Stomach (tissue), 9 donors: ENCODE results near the gene PNLIP. TPM values are rescaled to one million over a fixed set of nuclear protein-coding genes. Genes with fewer than 3 reads are reported as not detected.

Source experiments
- DNase-seq, 2 donors: peaks; one replicate each; pipeline versions ENCODE4 v3.0.0 to v3.0.0-alpha.2; 2013 to 2019
- H3K27ac ChIP-seq, 5 donors: fragments of 200-600 bp in 4 of 5; sonication (generic) in 4 of 5; one replicate each; pipeline ENCODE4 v1.5.1; 2013 to 2019; ENCODE audit warnings: mild to moderate bottlenecking in 1 of 5, moderate library complexity in 1 of 5
- H3K27me3 ChIP-seq, 3 donors: fragments of 200-600 bp; sonication (generic); one replicate each; pipeline ENCODE4 v1.5.1; 2017 to 2019; ENCODE audit warnings: mixed run types in 1 of 3
- H3K36me3 ChIP-seq, 4 donors: fragments of 200-600 bp; sonication (generic); 1 replicate in 3 of 4; 2 replicates in 1 of 4; pipeline ENCODE4 v1.5.1; 2016 to 2019
- H3K4me1 ChIP-seq, 4 donors: fragments of 200-600 bp; sonication (generic); one replicate each; pipeline ENCODE4 v1.5.1; 2016 to 2019
- H3K4me3 ChIP-seq, 4 donors: fragments of 200-600 bp; sonication (generic) in 3 of 4; one replicate each; pipeline ENCODE4 v1.5.1; 2016 to 2019; ENCODE audit warnings: mild to moderate bottlenecking in 1 of 4
- H3K9me3 ChIP-seq, 4 donors: fragments of 200-600 bp; sonication (generic); one replicate each; pipeline ENCODE4 v1.5.1; 2016 to 2019
- EP300 ChIP-seq: sonication (generic); formaldehyde crosslinking; IDR thresholded peaks from one replicate; pipeline ENCODE4 v1.6.1; 2017; ENCODE audit warnings: antibody characterized with exemption
- POLR2A ChIP-seq, 4 donors: fragments of 450-650 bp; IDR thresholded peaks; one replicate each; pipeline ENCODE4 v1.6.1; 2016; ENCODE audit warnings: antibody characterized with exemption in 4 of 4, control low read depth in 2 of 4, mild to moderate bottlenecking in 1 of 4, moderate library complexity in 1 of 4
- POLR2AphosphoS5 ChIP-seq, 3 donors: sonication (generic); formaldehyde crosslinking; IDR thresholded peaks; one replicate each; pipeline ENCODE4 v1.6.1; 2016; ENCODE audit warnings: antibody characterized with exemption in 3 of 3
- WGBS, 5 donors: extraction: QIAGEN DNeasy Blood & Tissue Kit in 3 of 5; methylation state at CpG; one replicate each; pipeline versions ENCODE4 v1.1.5 to v1.1.7; 2013 to 2018; 5-methylcytosine and 5-hydroxymethylcytosine counted together
- intact Hi-C: fragments of 100-400 bp; cut with DNase I; formaldehyde crosslinking; loops from one replicate; pipeline ENCODE4 v1.15.1; 2023; ENCODE audit warnings: low total_unique reads
- polyA plus RNA-seq, 3 donors: library from polyadenylated mRNA; stranded (reverse); fragments of 200-250 nt; gene quantifications; one replicate each; pipeline ENCODE4 v1.2.3, GENCODE V29; 2013
- total RNA-seq, 5 donors: library from RNA; depleted of rRNA; stranded (reverse); fragments of >200 nt; gene quantifications; one replicate each; pipeline versions ENCODE4 v1.1.0 to v1.2.3, GENCODE V29; 2014 to 2016
- TF ChIP-seq, protein P1 (sequence below), 7 experiments: fragments of 450-650 bp in 4 of 7; fragments of 200-600 bp in 3 of 7; sonication (generic) in 3 of 7; IDR thresholded peaks; one replicate each; pipeline ENCODE4 v1.5.1; 2016 to 2019; ENCODE audit warnings: antibody characterized with exemption in 7 of 7, control low read depth in 2 of 7, mild to moderate bottlenecking in 1 of 7
- donor health status: healthy with polysubstance abuse.
- donor health status: Bipolar disorder and iron deficiency.
- donor health status: healthy.

The PNLIP gene
- total and polyA plus RNA-seq, 8 donors, result 1.0 to 6.7 (median 1.1) TPM; not detected in 5

- Histone ChIP-seq H3K4me1 (no peaks in the 10 kb centered on the region), H3K27ac (no peak overlapping the region), H3K36me3 (no peaks in the 10 kb centered on the region), H3K27me3 (peaks cover 0 to 6% (median 0%) of the 10 kb centered on the region in 3 donors), H3K4me3 (no peak overlapping the region), H3K9me3 (no peaks in the 10 kb centered on the region)
- WGBS, 5 donors, result 42 to 51% (median 49%) methylated on average over 5 of the region's 5 CpGs
- DNase-seq, result no peak
- TF ChIP-seq, protein P1, sequence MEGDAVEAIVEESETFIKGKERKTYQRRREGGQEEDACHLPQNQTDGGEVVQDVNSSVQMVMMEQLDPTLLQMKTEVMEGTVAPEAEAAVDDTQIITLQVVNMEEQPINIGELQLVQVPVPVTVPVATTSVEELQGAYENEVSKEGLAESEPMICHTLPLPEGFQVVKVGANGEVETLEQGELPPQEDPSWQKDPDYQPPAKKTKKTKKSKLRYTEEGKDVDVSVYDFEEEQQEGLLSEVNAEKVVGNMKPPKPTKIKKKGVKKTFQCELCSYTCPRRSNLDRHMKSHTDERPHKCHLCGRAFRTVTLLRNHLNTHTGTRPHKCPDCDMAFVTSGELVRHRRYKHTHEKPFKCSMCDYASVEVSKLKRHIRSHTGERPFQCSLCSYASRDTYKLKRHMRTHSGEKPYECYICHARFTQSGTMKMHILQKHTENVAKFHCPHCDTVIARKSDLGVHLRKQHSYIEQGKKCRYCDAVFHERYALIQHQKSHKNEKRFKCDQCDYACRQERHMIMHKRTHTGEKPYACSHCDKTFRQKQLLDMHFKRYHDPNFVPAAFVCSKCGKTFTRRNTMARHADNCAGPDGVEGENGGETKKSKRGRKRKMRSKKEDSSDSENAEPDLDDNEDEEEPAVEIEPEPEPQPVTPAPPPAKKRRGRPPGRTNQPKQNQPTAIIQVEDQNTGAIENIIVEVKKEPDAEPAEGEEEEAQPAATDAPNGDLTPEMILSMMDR (IDR thresholded peaks at IDR 0.05), result no peak
- no peak for TF ChIP-seq EP300
- TF ChIP-seq POLR2AphosphoS5 (IDR thresholded peaks at IDR 0.05), result no peak
- TF ChIP-seq POLR2A (IDR thresholded peaks at IDR 0.05), result no peak
- intact Hi-C loops, result no loop called here
These were observed 8.9 kb downstream of the PNLIP start for GRCh38 chr10:116554628-116555027.

- Histone ChIP-seq H3K9me3 (no peaks in the 10 kb centered on the region), H3K4me1 (no peaks in the 10 kb centered on the region), H3K27ac (no peak overlapping the region), H3K27me3 (peaks cover 0 to 6% (median 0%) of the 10 kb centered on the region in 3 donors), H3K4me3 (no peak overlapping the region), H3K36me3 (no peaks in the 10 kb centered on the region)
- WGBS, 5 donors, result 72 to 81% (median 74%) methylated on average over 6 of the region's 6 CpGs
- TF ChIP-seq, protein P1 (IDR thresholded peaks at IDR 0.05), result no peak
- TF ChIP-seq POLR2A (IDR thresholded peaks at IDR 0.05), result no peak
- intact Hi-C loops, result no loop called here
- DNase-seq, result no peak
These were observed 10.1 kb downstream of the PNLIP start for GRCh38 chr10:116555880-116556279.

DNA sequence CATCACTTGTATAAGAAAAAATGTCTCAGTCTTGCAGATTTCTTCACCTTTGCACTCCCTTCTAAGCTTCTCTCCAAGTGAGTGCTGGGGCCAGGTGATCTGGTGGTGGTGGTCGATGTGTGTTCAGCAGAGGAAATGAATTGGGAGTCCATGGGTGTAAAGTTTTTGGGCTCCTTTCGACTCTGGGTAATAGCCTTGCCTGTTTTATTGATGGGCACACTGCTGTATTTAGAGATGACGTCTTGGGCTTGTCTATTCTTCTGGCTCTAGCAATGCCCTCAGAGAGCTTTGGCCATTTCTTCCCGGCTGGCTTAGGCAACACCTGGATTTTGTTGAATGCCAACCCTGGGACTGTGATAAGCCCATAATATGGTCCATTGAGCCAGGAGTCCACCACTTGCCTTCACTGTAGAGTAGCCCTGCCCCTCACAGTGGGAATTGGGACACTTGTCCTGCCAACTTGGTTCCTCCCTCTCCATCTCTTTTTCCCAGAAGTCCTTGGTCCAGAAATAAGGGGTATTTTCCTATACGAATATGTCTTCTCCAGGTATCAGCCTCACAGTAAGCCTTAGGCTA is 11.7 kb downstream of the PNLIP start:
- Histone ChIP-seq H3K4me3 (no peak overlapping the region), H3K36me3 (no peaks in the 10 kb centered on the region), H3K9me3 (no peaks in the 10 kb centered on the region), H3K27ac (no peak overlapping the region), H3K27me3 (peaks cover 0 to 6% (median 0%) of the 10 kb centered on the region in 3 donors), H3K4me1 (no peaks in the 10 kb centered on the region)
- DNase-seq, result no peak
- TF ChIP-seq POLR2A (IDR thresholded peaks at IDR 0.05) (no peak), POLR2AphosphoS5 (IDR thresholded peaks at IDR 0.05) (no peak), EP300 (no peak)
- TF ChIP-seq, protein P1 (IDR thresholded peaks at IDR 0.05), result no peak
- intact Hi-C loops, result no loop called here
- 72 to 87% (median 86%) methylated on average over 5 of the region's 5 CpGs for WGBS, 5 donors

DNA sequence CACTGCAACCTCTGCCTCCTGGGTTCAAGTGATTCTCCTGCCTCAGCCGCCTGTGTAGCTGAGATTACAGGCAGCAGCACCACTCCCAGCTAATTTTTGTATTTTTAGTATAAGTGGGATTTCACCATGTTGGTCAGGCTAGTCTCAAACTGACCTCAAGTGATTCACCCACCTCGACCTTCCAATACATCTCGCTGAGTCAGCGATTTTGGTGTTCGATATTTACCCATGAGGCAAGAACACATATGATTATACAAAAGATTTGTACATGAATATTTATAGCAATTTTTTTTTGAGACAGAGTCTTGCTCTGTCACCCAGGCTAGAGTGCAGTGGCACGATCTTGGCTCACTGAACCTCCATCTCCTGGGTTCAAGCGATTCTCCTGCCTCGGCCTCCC is 19.8 kb downstream of the PNLIP start:
- H3K4me3 ChIP-seq, result no peak overlapping the region
- H3K36me3 ChIP-seq, result no peaks in the 10 kb centered on the region
- no peaks in the 10 kb centered on the region for H3K27me3 ChIP-seq
- 93 to 97% (median 94%) methylated on average over 8 of the region's 8 CpGs for WGBS, 5 donors
- H3K4me1 ChIP-seq, result no peaks in the 10 kb centered on the region
- DNase-seq, result no peak
- intact Hi-C loops, result no loop called here
- no peak overlapping the region for H3K27ac ChIP-seq
- TF ChIP-seq POLR2A (IDR thresholded peaks at IDR 0.05), result no peak
- TF ChIP-seq POLR2AphosphoS5 (IDR thresholded peaks at IDR 0.05), result no peak
- TF ChIP-seq, protein P1 (IDR thresholded peaks at IDR 0.05), result no peak
- no peak for TF ChIP-seq EP300
- no peaks in the 10 kb centered on the region for H3K9me3 ChIP-seq
